Retinal pigment epithelial cell (primary cell): ENCODE results near the gene NFIB.

Experiments used
- DNase-seq: peaks from one replicate; pipeline ENCODE4 v3.0.0-alpha.2; 2010; ENCODE audit warnings: low read depth
- H3K4me3 ChIP-seq: 2 replicates; pipeline ENCODE4 v1.5.1; 2011; ENCODE audit warnings: mild to moderate bottlenecking, low read length, control low read depth, moderate library complexity
- TF ChIP-seq, protein P1 (sequence below): conservative IDR thresholded peaks from 2 replicates; pipeline ENCODE4 v1.5.1; 2011; ENCODE audit warnings: low read depth, low read length, control low read depth, inconsistent platforms

The NFIB gene

DNA sequence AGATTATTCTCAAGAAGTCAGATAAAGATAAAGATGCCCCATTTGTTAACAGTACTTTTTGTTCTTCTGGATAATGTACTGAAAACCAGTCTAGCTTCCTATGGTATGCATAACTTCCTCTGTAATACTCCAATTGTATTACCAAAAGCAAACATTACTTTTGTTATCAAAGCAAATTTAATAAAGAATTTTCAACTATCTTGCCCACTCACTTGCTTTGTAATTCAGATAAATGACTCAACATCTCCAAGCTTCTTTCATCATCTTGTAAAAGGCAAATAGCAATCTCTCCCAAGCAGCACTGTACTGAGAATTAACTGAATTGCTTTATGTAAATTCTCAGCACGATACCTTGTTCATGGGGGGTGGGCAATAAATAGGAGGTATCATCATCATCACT lies 98.3 kb downstream of the NFIB start:
- no peak overlapping the region for H3K4me3 ChIP-seq
- TF ChIP-seq, protein P1, sequence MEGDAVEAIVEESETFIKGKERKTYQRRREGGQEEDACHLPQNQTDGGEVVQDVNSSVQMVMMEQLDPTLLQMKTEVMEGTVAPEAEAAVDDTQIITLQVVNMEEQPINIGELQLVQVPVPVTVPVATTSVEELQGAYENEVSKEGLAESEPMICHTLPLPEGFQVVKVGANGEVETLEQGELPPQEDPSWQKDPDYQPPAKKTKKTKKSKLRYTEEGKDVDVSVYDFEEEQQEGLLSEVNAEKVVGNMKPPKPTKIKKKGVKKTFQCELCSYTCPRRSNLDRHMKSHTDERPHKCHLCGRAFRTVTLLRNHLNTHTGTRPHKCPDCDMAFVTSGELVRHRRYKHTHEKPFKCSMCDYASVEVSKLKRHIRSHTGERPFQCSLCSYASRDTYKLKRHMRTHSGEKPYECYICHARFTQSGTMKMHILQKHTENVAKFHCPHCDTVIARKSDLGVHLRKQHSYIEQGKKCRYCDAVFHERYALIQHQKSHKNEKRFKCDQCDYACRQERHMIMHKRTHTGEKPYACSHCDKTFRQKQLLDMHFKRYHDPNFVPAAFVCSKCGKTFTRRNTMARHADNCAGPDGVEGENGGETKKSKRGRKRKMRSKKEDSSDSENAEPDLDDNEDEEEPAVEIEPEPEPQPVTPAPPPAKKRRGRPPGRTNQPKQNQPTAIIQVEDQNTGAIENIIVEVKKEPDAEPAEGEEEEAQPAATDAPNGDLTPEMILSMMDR, result no peak
- DNase-seq, result no peak

- DNase-seq, result no peak
- TF ChIP-seq, protein P1, result no peak
- no peak overlapping the region for H3K4me3 ChIP-seq
These were observed 99.2 kb downstream of the NFIB start for GRCh38 chr9:14214693-14215092.

DNA sequence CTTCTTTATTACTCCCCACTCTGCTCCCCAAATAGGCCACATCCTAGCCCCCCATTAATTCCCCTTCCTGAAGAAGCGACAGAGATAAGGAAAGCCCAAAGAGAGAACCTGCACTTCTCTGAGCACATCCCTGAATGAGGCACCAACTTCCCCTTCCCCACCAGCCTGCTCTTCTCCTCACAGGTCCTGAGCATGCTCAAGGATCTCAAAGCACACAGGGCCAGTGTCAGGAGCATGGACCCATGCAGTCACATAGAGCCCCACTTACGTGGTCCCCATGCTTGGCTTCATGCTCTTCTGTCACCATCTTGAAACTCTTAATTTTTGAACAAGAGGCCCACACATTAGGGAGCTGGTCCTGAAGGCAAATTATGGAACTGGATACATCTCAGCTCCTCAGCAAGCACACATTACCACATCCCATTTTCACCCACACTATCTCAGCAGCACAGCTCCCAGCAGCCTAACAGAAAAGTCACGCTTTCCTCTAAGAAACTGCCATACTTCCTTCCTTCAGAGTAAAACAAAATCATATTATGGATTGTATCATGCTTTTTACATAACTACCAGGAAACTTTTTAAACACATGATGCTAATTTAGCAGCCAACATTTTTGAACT lies 99.8 kb downstream of the NFIB start:
- no peak for DNase-seq
- no peak overlapping the region for H3K4me3 ChIP-seq
- TF ChIP-seq, protein P1, result no peak

- TF ChIP-seq, protein P1, result no peak
- H3K4me3 ChIP-seq, result no peak overlapping the region
- DNase-seq, result no peak
These were observed 100.4 kb downstream of the NFIB start for GRCh38 chr9:14213504-14213903.

- TF ChIP-seq, protein P1, result no peak
- DNase-seq, result no peak
- H3K4me3 ChIP-seq, result no peak overlapping the region
These were observed 101.1 kb downstream of the NFIB start for GRCh38 chr9:14212697-14213420.

DNA sequence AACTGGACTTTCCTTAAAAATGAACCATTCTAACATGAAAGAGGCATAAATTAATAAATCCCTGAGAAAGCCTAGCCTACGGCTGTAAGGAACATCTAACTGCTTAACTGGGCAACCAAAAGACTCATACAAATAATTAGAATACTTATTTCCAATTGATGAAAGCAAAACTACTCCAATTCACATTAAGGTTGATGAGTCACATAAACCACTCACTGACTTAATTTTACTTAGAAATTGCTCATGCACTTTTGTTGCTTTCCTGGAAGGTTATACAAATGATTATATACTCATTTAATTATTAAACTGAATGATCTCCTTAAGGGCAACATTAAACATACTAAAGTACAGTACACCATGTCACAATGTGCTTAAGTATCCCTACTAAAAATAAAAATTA lies 101.9 kb downstream of the NFIB start:
- TF ChIP-seq, protein P1, result no peak
- no peak for DNase-seq
- H3K4me3 ChIP-seq, result no peak overlapping the region

GRCh38 chr9:14211564-14211963 lies 102.4 kb downstream of the NFIB start:
- TF ChIP-seq, protein P1, result no peak
- H3K4me3 ChIP-seq, result no peak overlapping the region
- no peak for DNase-seq
